LHCN-M2 (cell line): ENCODE data around the gene ACY1. TPM values are rescaled to one million over a fixed set of nuclear protein-coding genes. Genes with fewer than 3 reads are reported as not detected.

Experiments
- DNase-seq: peaks from one replicate; pipeline ENCODE4 v3.0.0-alpha.2; 2012; ENCODE audit warnings: low read depth
- total RNA-seq: library from RNA; depleted of rRNA; stranded (reverse); fragments of >200 nt; gene quantifications from 2 replicates; pipeline ENCODE4 v1.2.3, GENCODE V29; 2014

ACY1 gene
- total RNA-seq, 1 experiment from 2014 or later: 75.4 TPM

GRCh38 chr3:51945926-51946705 is 37.2 kb upstream of the ACY1 start:
- no peak for DNase-seq

DNA sequence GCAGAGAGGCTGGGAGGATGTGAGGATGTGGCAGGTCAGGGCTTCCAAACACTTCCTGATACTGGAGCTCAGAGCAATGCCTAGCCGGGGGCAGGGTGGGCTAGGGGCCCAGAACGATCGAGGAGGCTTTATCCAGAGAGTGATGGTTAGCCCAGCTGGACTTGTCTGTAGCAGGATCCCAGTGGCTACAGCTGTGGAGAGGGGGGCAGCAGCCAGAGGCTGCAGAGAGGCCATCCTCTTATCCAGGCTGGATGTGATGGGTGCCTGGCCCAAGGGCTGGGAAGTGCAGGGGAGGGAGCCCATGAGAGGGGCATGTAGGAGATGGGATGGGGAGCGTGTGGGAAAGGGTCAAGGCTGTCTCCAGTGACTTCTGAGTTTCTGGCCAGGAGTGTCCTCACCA is 36.5 kb upstream of the ACY1 start:
- DNase-seq: no peak

- DNase-seq: no peak
Observed at GRCh38 chr3:51947215-51947900, 36.0 kb upstream of the ACY1 start.

DNA sequence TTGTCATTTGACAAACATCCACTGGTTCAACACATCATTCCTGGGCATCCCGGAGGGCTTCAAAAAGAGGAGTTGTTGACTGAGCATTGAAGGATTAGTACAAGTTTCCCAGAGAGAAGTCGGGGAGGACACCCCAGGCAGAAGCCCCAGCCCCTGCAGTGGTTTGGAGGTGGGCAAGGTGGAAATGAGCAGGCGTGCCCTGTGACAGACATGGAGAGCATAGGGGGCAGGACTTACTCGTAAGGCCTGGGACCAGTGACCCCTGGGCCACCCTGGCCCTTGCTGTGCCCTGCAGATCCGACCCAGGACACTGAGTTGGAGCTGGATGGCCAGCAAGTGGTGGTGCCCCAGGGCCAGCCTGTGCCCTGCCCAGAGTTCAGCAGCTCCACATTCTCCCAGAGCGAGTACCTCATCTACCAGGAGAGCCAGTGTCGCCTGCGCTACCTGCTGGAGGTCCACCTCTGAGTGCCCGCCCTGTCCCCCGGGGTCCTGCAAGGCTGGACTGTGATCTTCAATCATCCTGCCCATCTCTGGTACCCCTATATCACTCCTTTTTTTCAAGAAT is 35.2 kb upstream of the ACY1 start:
- DNase-seq: no peak

DNA sequence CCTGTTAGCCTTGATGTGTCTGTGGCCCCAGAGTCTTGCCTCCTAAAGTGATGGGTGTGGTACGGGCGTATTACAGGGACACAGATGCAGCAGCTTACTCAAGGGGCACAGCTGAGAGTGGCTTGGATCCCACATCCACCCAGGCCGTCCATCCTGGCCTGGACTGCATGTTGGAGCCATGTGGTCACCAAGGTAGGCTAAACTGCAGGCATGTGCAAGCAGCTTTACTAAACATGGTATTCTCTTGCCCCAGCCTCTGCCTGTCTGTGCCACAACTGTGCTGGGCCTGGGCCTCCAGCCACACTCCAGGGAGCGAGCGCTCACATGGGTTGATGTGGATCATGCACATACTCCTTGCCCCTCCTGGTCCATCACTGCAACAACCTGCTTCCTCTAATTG is 34.2 kb upstream of the ACY1 start:
- DNase-seq: no peak

DNA sequence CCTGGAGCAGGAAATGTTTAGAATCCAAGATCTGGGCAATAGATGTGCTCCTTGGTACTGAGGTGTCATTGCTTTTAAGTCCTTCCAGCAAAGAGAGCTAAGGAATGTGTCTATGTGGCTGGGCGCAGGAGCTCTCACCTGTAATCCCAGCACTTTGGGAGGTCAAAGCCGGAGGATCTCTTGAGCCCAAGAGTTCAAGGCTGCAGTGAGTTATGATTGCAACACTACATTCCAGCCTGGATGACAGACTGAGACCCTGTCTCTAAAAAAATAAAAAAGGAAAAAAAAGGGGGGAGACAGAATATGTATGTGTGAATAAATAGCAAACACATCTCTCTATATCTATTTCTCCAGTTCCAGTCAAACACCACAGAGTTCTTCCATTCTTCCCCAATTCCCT is 32.4 kb upstream of the ACY1 start:
- DNase-seq: no peak

- DNase-seq: peak; percentile 81
Observed at GRCh38 chr3:51953445-51953844, 29.9 kb upstream of the ACY1 start.

DNA sequence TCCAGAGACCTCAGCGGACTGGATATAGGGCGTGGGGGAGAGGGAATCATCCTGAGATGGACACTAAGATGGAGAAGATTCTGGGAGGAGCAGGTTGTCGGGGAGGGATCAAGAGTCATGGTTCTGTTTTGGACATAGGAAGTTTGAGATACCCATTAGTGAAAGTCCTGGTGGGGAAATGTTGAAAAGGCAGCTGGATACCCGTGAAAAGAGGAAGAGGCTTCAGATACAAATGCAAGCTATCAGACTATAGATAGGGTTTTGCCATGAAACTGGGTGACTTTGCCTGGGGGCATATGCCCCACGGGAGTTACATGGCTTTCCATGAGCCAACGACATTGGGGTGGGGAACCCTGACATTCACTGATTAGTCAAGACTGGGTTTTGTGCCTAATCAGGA is 29.2 kb upstream of the ACY1 start:
- DNase-seq: no peak

DNA sequence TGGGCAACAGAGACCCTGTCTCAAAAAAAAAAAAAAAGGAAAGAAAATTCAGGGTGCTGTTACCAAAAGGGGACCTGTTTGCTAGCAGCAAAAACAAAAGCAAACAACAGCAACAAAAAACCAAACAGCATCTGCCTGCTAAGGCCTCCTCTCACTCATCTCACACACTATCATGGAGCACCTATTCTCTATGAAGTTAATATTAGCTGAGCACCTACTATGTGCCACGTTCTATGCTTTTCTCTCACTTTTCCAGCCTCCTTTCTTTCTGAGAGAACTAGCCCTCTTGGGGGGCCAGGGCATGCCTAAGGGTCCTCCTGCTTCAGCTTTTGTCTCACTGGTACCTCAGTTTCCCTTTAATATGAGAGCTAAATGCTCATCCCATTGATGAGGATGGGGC is 28.6 kb upstream of the ACY1 start:
- no peak for DNase-seq

GRCh38 chr3:51955175-51955892 is 28.0 kb upstream of the ACY1 start, which contains the start of gene GPR62:
Gene GPR62 (plus strand): TSS chr3:51955381. CDS start chr3:51955653, 272 bp downstream.
- DNase-seq: peak; percentile 25

- no peak for DNase-seq
Observed at GRCh38 chr3:51955893-51956770, 27.2 kb upstream of the ACY1 start.

GRCh38 chr3:51957520-51958205 is 25.7 kb upstream of the ACY1 start:
- DNase-seq: no peak

DNA sequence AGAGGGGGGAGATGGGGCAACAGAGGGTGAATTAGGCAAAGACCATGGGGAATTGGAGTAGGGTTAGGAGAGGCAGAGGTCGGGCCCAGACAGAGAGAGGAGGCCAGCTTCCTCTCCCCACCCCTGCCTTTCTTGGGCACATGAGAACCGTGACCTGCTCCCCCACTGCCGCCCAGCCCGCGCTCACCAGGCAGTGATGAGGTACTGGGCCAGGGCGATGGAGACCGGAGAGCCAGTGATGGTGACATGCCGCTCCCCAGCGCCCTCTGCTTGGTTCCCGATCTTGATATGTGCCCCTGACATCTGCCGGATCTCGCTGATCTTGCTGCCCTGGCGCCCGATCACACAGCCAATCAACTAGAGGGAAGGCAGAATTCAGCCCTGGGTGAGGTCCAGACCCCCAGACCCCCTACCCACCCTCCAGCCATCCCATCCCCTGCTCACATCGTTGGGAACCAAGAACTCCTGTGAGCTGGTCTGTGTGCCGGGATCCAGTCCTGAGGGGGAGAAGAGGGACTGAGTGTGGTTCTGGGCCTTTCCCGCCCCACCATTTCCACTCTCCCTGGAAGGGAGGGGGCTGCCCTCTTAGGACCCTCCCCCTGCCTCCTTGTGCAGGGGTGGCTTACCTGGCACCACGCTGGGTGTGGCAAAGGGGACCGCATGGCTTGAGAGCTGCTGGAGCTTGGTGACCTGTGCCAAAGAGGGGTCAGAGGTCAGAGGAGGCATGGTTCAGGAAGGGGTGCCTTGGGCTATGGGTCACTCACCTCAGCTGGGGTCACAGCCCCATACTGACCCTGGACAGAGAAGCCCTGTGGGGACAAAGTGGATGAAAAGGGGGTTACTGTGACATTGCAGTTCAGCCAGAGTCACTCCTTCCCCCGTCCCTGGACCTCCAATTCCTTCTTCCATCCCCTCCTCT is 24.5 kb upstream of the ACY1 start:
- no peak for DNase-seq

GRCh38 chr3:51959651-51960050 is 23.7 kb upstream of the ACY1 start:
- no peak for DNase-seq

- DNase-seq: no peak
Observed at GRCh38 chr3:51960386-51960785, 22.9 kb upstream of the ACY1 start.

DNA sequence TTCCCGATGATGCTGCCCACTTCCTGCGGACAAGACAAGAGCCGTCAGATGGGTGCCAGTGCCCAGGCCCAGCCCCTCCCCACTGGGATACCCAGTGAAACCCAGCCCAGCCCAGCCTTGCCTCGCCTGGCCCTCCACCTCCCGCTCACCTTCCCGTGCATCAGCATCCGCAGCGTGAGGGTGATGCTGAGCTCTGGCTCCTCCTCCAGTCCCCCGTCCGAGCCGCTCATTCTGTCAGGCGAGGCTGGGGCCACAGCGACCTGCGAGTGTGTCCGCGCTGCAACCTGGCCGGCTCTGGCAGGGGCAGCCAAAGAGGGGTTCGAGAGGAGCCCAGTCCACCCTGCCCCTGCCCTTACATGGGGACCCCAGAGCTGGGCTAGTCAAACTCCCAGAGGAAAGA is 22.3 kb upstream of the ACY1 start:
- DNase-seq: no peak

DNA sequence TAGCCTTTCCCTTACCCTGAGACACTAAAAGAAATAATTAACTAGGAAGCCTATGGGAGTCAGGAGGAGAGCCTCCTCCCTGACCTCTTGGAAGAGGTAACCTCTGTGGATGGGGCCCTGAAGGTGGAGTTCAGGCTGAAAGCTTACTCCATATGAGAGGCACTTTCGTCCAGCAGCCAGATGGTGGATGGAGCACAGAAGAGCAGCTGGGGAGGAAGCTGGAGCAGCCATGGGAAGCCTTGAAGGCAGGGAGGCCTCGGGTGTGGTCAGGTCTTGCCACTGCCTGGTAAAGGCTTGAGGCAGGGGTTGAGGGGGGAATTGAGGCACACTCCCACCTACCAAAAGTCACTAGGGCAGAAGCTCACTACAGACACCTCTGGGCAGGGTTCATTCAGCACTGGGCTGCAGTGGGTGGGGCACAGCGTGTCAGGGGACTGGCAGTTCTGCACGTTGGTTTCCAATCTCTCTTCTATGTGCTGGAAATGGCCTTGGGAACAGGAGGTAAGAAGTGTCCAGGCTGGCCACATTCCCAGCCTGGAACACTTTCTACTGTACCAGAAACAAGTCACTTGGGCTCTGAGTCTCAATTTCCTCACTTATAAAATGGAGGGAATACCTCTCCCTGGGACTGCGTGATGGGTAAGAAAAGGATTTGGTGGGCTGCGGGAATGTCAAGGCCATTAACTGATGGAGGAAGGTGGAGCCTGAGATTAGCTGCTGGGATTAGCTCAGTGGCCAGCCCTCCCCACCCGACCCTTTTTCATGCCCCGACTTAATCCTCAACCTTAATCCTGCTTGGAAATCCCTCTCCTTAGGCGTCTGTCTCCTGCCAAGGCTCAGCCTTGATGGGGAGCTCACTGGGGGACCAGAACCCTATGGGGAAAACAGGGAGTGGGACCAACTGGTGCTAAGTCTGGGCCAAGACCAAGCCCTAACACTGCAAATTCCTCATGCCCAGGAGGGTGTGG is 21.4 kb upstream of the ACY1 start:
- DNase-seq: no peak

GRCh38 chr3:51962854-51963530 is 20.3 kb upstream of the ACY1 start:
- DNase-seq: no peak
